Stomach (tissue), 9 donors: ENCODE data around the gene FAAP20. TPM values are rescaled to one million over a fixed set of nuclear protein-coding genes. Genes with fewer than 3 reads are reported as not detected.
A peak's percentile ranks its signal among the peaks of the same experiment; 100 is the strongest.

ENCODE experiments used
- DNase-seq, 2 donors: peaks; one replicate each; pipeline versions ENCODE4 v3.0.0 to v3.0.0-alpha.2; 2013 to 2019
- H3K27ac ChIP-seq, 5 donors: fragments of 200-600 bp in 4 of 5; sonication (generic) in 4 of 5; one replicate each; pipeline ENCODE4 v1.5.1; 2013 to 2019; ENCODE audit warnings: mild to moderate bottlenecking in 1 of 5, moderate library complexity in 1 of 5
- H3K27me3 ChIP-seq, 3 donors: fragments of 200-600 bp; sonication (generic); one replicate each; pipeline ENCODE4 v1.5.1; 2017 to 2019; ENCODE audit warnings: mixed run types in 1 of 3
- H3K36me3 ChIP-seq, 4 donors: fragments of 200-600 bp; sonication (generic); 1 replicate in 3 of 4; 2 replicates in 1 of 4; pipeline ENCODE4 v1.5.1; 2016 to 2019
- H3K4me1 ChIP-seq, 4 donors: fragments of 200-600 bp; sonication (generic); one replicate each; pipeline ENCODE4 v1.5.1; 2016 to 2019
- H3K4me3 ChIP-seq, 4 donors: fragments of 200-600 bp; sonication (generic) in 3 of 4; one replicate each; pipeline ENCODE4 v1.5.1; 2016 to 2019; ENCODE audit warnings: mild to moderate bottlenecking in 1 of 4
- H3K9me3 ChIP-seq, 4 donors: fragments of 200-600 bp; sonication (generic); one replicate each; pipeline ENCODE4 v1.5.1; 2016 to 2019
- EP300 ChIP-seq: sonication (generic); formaldehyde crosslinking; IDR thresholded peaks from one replicate; pipeline ENCODE4 v1.6.1; 2017; ENCODE audit warnings: antibody characterized with exemption
- POLR2A ChIP-seq, 4 donors: fragments of 450-650 bp; IDR thresholded peaks; one replicate each; pipeline ENCODE4 v1.6.1; 2016; ENCODE audit warnings: antibody characterized with exemption in 4 of 4, control low read depth in 2 of 4, mild to moderate bottlenecking in 1 of 4, moderate library complexity in 1 of 4
- POLR2AphosphoS5 ChIP-seq, 3 donors: sonication (generic); formaldehyde crosslinking; IDR thresholded peaks; one replicate each; pipeline ENCODE4 v1.6.1; 2016; ENCODE audit warnings: antibody characterized with exemption in 3 of 3
- WGBS, 5 donors: extraction: QIAGEN DNeasy Blood & Tissue Kit in 3 of 5; methylation state at CpG; one replicate each; pipeline versions ENCODE4 v1.1.5 to v1.1.7; 2013 to 2018; 5-methylcytosine and 5-hydroxymethylcytosine counted together
- intact Hi-C: fragments of 100-400 bp; cut with DNase I; formaldehyde crosslinking; loops from one replicate; pipeline ENCODE4 v1.15.1; 2023; ENCODE audit warnings: low total_unique reads
- polyA plus RNA-seq, 3 donors: library from polyadenylated mRNA; stranded (reverse); fragments of 200-250 nt; gene quantifications; one replicate each; pipeline ENCODE4 v1.2.3, GENCODE V29; 2013
- total RNA-seq, 5 donors: library from RNA; depleted of rRNA; stranded (reverse); fragments of >200 nt; gene quantifications; one replicate each; pipeline versions ENCODE4 v1.1.0 to v1.2.3, GENCODE V29; 2014 to 2016
- TF ChIP-seq, protein P1 (sequence below), 7 experiments: fragments of 450-650 bp in 4 of 7; fragments of 200-600 bp in 3 of 7; sonication (generic) in 3 of 7; IDR thresholded peaks; one replicate each; pipeline ENCODE4 v1.5.1; 2016 to 2019; ENCODE audit warnings: antibody characterized with exemption in 7 of 7, control low read depth in 2 of 7, mild to moderate bottlenecking in 1 of 7
- donor health status: healthy with polysubstance abuse.
- donor health status: Bipolar disorder and iron deficiency.
- donor health status: healthy.

The FAAP20 gene
- total and polyA plus RNA-seq, 8 donors = 8.2 to 170 (median 67.1) TPM

- no peak for DNase-seq
- no peaks in the 10 kb centered on the region for H3K27me3 ChIP-seq
- H3K27ac ChIP-seq = peak overlapping the region in 1 of 5 donors; percentile 98
- H3K9me3 ChIP-seq = no peaks in the 10 kb centered on the region
- WGBS, 5 donors = 89 to 96% (median 92%) methylated on average over 4 to 16 of the region's 16 CpGs
- H3K4me3 ChIP-seq = no peak overlapping the region
- H3K4me1 ChIP-seq = peaks cover 34 to 44% (median 43%) of the 10 kb centered on the region in 4 donors
- intact Hi-C loops = no loop called here
- H3K36me3 ChIP-seq = peaks cover 0 to 32% (median 28%) of the 10 kb centered on the region in 4 donors
- TF ChIP-seq POLR2A (IDR thresholded peaks at IDR 0.05) (no peak), POLR2AphosphoS5 (IDR thresholded peaks at IDR 0.05) (no peak), EP300 (no peak)
- TF ChIP-seq, protein P1, sequence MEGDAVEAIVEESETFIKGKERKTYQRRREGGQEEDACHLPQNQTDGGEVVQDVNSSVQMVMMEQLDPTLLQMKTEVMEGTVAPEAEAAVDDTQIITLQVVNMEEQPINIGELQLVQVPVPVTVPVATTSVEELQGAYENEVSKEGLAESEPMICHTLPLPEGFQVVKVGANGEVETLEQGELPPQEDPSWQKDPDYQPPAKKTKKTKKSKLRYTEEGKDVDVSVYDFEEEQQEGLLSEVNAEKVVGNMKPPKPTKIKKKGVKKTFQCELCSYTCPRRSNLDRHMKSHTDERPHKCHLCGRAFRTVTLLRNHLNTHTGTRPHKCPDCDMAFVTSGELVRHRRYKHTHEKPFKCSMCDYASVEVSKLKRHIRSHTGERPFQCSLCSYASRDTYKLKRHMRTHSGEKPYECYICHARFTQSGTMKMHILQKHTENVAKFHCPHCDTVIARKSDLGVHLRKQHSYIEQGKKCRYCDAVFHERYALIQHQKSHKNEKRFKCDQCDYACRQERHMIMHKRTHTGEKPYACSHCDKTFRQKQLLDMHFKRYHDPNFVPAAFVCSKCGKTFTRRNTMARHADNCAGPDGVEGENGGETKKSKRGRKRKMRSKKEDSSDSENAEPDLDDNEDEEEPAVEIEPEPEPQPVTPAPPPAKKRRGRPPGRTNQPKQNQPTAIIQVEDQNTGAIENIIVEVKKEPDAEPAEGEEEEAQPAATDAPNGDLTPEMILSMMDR (IDR thresholded peaks at IDR 0.05) = no peak
These were observed 6.2 kb downstream of the FAAP20 start for GRCh38 chr1:2188336-2188735.

GRCh38 chr1:2187619-2188018 is 7.0 kb downstream of the FAAP20 start:
- H3K9me3 ChIP-seq = no peaks in the 10 kb centered on the region
- intact Hi-C loops = no loop called here
- H3K27me3 ChIP-seq = no peaks in the 10 kb centered on the region
- no peak for TF ChIP-seq EP300
- TF ChIP-seq POLR2AphosphoS5 (IDR thresholded peaks at IDR 0.05) = peak in 1 of 3 donors; percentile 20
- no peak overlapping the region for H3K4me3 ChIP-seq
- peaks cover 27 to 37% (median 35%) of the 10 kb centered on the region in 4 donors for H3K4me1 ChIP-seq
- DNase-seq = peak in 1 of 2 donors; percentile 32
- peaks cover 0 to 32% (median 28%) of the 10 kb centered on the region in 4 donors for H3K36me3 ChIP-seq
- 45 to 67% (median 47%) methylated on average over 7 to 13 of the region's 13 CpGs for whole genome bisulfite sequencing, 5 donors
- peak overlapping the region in 1 of 5 donors; percentile 98 for H3K27ac ChIP-seq

GRCh38 chr1:2186901-2187300 is 7.7 kb downstream of the FAAP20 start:
- Histone ChIP-seq H3K4me3 (no peak overlapping the region), H3K27me3 (no peaks in the 10 kb centered on the region), H3K4me1 (peaks cover 20 to 29% (median 28%) of the 10 kb centered on the region in 4 donors), H3K36me3 (peaks cover 0 to 34% (median 28%) of the 10 kb centered on the region in 4 donors), H3K27ac (no peak overlapping the region), H3K9me3 (no peaks in the 10 kb centered on the region)
- intact Hi-C loops = no loop called here
- WGBS, 5 donors = 87 to 92% (median 89%) methylated on average over 9 of the region's 9 CpGs
- TF ChIP-seq POLR2A (IDR thresholded peaks at IDR 0.05) = no peak
- TF ChIP-seq POLR2AphosphoS5 (IDR thresholded peaks at IDR 0.05) = no peak
- TF ChIP-seq, protein P1 (IDR thresholded peaks at IDR 0.05) = no peak
- no peak for TF ChIP-seq EP300
- no peak for DNase-seq

GRCh38 chr1:2185880-2186855 is 8.4 kb downstream of the FAAP20 start:
- H3K4me1 ChIP-seq = peaks cover 13 to 23% (median 22%) of the 10 kb centered on the region in 4 donors
- no peak for DNase-seq
- WGBS, 5 donors = 87 to 95% (median 93%) methylated on average over 34 to 38 of the region's 38 CpGs
- no peak overlapping the region for H3K27ac ChIP-seq
- peaks cover 0 to 37% (median 28%) of the 10 kb centered on the region in 4 donors for H3K36me3 ChIP-seq
- TF ChIP-seq EP300 (no peak), POLR2AphosphoS5 (IDR thresholded peaks at IDR 0.05) (no peak), POLR2A (IDR thresholded peaks at IDR 0.05) (no peak)
- TF ChIP-seq, protein P1 (IDR thresholded peaks at IDR 0.05) = no peak
- no peaks in the 10 kb centered on the region for H3K9me3 ChIP-seq
- H3K4me3 ChIP-seq = no peak overlapping the region
- no peaks in the 10 kb centered on the region for H3K27me3 ChIP-seq
- intact Hi-C loops = no loop called here
